Esophagus squamous epithelium (tissue), 5 donors: ENCODE data around the gene TMEM81. TPM values are rescaled to one million over a fixed set of nuclear protein-coding genes. Genes with fewer than 3 reads are reported as not detected.

Experiments used
- DNase-seq: peaks from one replicate; lab custom pipeline; 2025; lab: John Stamatoyannopoulos, UW
- H3K27ac ChIP-seq, 4 donors: fragments of 200-600 bp; sonication (generic); one replicate each; pipeline ENCODE4 v1.5.1; 2016 to 2019; ENCODE audit warnings: mild to moderate bottlenecking in 1 of 4
- H3K27me3 ChIP-seq, 4 donors: fragments of 200-600 bp; sonication (generic); 1 replicate in 3 of 4; 2 replicates in 1 of 4; pipeline versions ENCODE4 v1.5.1 to v1.6.0; 2017 to 2021; ENCODE audit warnings: antibody characterized with exemption in 1 of 4
- H3K36me3 ChIP-seq, 3 donors: fragments of 200-600 bp; sonication (generic); one replicate each; pipeline ENCODE4 v1.5.1; 2016 to 2019
- H3K4me1 ChIP-seq, 3 donors: fragments of 200-600 bp; sonication (generic); one replicate each; pipeline ENCODE4 v1.5.1; 2017 to 2019
- H3K4me3 ChIP-seq, 4 donors: fragments of 200-600 bp; sonication (generic); 1 replicate in 3 of 4; 2 replicates in 1 of 4; pipeline ENCODE4 v1.5.1; 2016 to 2019; ENCODE audit warnings: mild to moderate bottlenecking in 2 of 4, moderate library complexity in 1 of 4
- H3K9me3 ChIP-seq, 3 donors: fragments of 200-600 bp; sonication (generic); one replicate each; pipeline ENCODE4 v1.5.1; 2016 to 2019
- CTCF ChIP-seq, 6 experiments: fragments of 450-650 bp in 4 of 6; fragments of 200-600 bp in 2 of 6; sonication (generic) in 2 of 6; IDR thresholded peaks; one replicate each; pipeline ENCODE4 v1.5.1; 2016 to 2019; ENCODE audit warnings: antibody characterized with exemption in 6 of 6, mild to moderate bottlenecking in 4 of 6, moderate library complexity in 4 of 6
- POLR2A ChIP-seq, 4 donors: fragments of 450-650 bp; IDR thresholded peaks; one replicate each; pipeline ENCODE4 v1.6.1; 2017; ENCODE audit warnings: antibody characterized with exemption in 4 of 4, mild to moderate bottlenecking in 4 of 4, moderate library complexity in 3 of 4
- WGBS, 2 donors: methylation state at CpG; one replicate each; pipeline ENCODE4 v1.1.5; 2018; 5-methylcytosine and 5-hydroxymethylcytosine counted together
- intact Hi-C: fragments of 100-400 bp; cut with DNase I; formaldehyde crosslinking; loops from one replicate; pipeline ENCODE4 v1.15.0; 2022
- total RNA-seq, 4 donors: library from RNA; depleted of rRNA; stranded (reverse); fragments of >200 nt; gene quantifications; one replicate each; pipeline ENCODE4 v1.1.0, GENCODE V29; 2016
- donor health status: DM: yes; HTN: yes; CAD: no.

TMEM81 gene
- total RNA-seq, 4 donors from 2014 or later: 1.4 to 2.2 (median 1.8) TPM

- intact Hi-C loops: no loop called here
- Histone ChIP-seq H3K4me3 (no peak overlapping the region), H3K27ac (no peak overlapping the region), H3K27me3 (peaks cover 4 to 91% (median 8%) of the 10 kb centered on the region in 4 donors), H3K4me1 (peaks cover 0 to 10% (median 0%) of the 10 kb centered on the region in 3 donors), H3K9me3 (no peaks in the 10 kb centered on the region), H3K36me3 (no peaks in the 10 kb centered on the region)
- 45% methylated on average over 3 of the region's 4 CpGs; no CpG with 5 or more reads in 1 of the 2 donors for WGBS, 2 donors
- DNase-seq: no peak
- TF ChIP-seq CTCF (IDR thresholded peaks at IDR 0.05): no peak
- TF ChIP-seq POLR2A (IDR thresholded peaks at IDR 0.05): no peak
These were observed 37.4 kb downstream of the TMEM81 start for GRCh38 chr1:205046870-205047269.

DNA sequence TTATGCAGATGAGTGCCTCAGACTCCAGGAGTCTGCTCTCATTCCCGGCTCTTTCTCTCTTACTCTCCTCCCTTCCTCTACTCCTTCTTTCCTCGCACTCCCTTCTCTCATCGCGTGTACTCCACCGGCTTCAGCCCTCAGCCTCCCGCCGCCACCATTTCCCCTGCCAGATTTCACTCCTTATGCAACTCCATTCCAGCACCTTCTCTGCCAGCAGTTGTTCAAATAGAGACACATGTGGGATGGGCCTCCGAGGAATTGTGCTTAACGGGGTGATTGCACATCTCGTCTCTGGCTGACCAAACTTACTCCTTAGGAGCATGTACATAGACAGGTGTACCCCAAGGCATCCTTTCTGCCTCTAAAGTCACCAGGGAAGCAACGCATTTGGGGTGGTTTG lies 39.1 kb downstream of the TMEM81 start:
- TF ChIP-seq POLR2A (IDR thresholded peaks at IDR 0.05) (no peak), CTCF (IDR thresholded peaks at IDR 0.05) (no peak)
- no peak overlapping the region for H3K27ac ChIP-seq
- H3K4me1 ChIP-seq: peaks cover 0 to 10% (median 0%) of the 10 kb centered on the region in 3 donors
- peaks cover 4 to 98% (median 8%) of the 10 kb centered on the region in 4 donors for H3K27me3 ChIP-seq
- H3K36me3 ChIP-seq: no peaks in the 10 kb centered on the region
- WGBS, 2 donors: 33 to 34% methylated on average over 11 of the region's 11 CpGs
- intact Hi-C loops: no loop called here
- no peaks in the 10 kb centered on the region for H3K9me3 ChIP-seq
- H3K4me3 ChIP-seq: no peak overlapping the region
- DNase-seq: no peak

DNA sequence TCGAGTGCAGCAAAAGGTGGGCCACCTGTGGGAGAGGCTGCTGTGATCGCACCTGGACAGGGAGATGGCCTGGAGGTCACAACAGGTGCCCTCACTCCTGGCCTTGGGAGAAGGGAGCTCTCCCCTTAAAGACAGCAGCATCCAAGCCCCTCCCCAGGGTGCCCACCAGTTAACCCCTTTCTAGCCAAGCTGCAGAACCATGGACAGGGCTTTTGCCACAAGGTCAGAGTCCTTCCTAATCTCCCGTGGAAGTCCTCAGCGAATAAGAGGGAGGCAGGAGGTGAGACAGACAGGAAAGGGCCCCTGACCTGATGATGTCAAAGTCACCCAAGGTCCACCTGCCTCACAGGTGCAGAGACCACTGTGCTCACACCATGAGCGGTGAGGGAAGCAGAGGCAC lies 39.5 kb downstream of the TMEM81 start:
- WGBS, 2 donors: 46 to 50% methylated on average over 1 to 3 of the region's 5 CpGs
- TF ChIP-seq CTCF (IDR thresholded peaks at IDR 0.05): no peak
- TF ChIP-seq POLR2A (IDR thresholded peaks at IDR 0.05): no peak
- no peak overlapping the region for H3K4me3 ChIP-seq
- H3K27ac ChIP-seq: no peak overlapping the region
- no peak for DNase-seq
- H3K4me1 ChIP-seq: peaks cover 0 to 10% (median 0%) of the 10 kb centered on the region in 3 donors
- H3K36me3 ChIP-seq: no peaks in the 10 kb centered on the region
- H3K27me3 ChIP-seq: peaks cover 4 to 99% (median 8%) of the 10 kb centered on the region in 4 donors
- H3K9me3 ChIP-seq: no peaks in the 10 kb centered on the region
- intact Hi-C loops: no loop called here

DNA sequence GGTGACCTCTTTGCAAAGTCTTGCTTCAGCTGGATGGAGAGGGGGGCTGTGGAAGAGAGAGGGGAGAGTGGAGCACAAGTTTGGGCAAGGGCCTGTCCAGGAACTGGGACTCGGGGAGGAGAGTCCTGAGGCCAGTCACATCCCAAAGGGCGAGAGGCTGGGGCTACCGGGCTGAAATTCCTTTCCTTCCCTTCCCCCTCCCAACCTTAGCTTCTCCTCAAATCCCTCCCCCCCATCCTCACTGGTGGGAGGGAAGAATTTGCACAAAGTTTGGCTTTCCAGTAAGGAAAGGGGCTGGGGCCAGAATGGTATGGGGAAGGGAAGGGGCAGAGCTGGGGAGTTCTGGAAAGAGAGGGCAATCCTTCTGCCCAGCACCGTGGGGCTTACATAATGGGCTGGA lies 40.4 kb downstream of the TMEM81 start:
- no peaks in the 10 kb centered on the region for H3K36me3 ChIP-seq
- intact Hi-C loops: no loop called here
- DNase-seq: no peak
- WGBS, 2 donors: 33 to 47% methylated on average over 1 to 3 of the region's 4 CpGs
- H3K4me3 ChIP-seq: no peak overlapping the region
- H3K27ac ChIP-seq: no peak overlapping the region
- TF ChIP-seq POLR2A (IDR thresholded peaks at IDR 0.05): no peak
- peaks cover 4 to 100% (median 8%) of the 10 kb centered on the region in 4 donors for H3K27me3 ChIP-seq
- no peaks in the 10 kb centered on the region for H3K9me3 ChIP-seq
- H3K4me1 ChIP-seq: peaks cover 0 to 10% (median 0%) of the 10 kb centered on the region in 3 donors

DNA sequence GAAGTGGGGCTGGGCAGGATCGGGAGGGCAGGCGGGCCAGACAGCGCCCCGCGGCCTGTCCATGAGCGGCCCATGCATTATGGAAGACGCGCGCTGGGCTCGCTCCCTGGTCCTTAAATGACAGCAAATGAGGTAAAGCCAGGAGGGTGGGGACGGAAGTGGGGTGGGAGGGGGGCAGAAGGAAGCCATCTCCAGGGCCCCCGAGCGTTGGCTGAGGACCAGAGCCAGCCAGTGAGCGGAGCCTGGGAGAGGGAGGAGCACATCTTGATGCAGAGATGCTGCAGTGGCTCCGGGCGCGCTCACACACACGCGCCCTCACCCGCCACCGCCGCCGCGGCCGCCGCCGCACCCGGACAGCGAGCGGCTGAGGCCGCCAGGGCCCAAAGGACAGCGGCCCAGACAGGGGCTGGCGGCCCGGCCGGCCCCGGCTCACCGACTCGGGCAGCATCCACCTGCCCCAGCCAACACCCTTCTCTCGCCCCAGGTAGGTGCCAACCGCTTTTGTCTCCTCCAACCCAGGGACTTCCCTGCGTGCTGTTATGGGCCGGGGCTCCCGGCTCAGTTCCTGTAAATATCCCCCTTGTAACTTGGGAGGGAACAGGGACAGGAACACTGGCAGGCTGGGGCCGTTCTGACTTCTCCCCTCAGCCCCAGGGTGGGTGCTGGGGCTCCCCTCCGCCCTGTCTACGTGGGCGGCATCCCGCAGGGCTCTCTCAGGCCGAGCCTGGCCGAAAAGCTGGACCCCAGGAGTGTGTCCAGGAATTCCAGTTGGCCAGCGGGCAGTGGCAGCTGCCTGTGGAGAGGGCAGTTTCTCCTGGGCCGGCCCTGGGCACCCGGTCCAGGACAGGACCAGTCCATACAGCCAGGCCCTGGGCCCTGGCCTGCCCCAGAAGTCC lies 41.1 kb downstream of the TMEM81 start, which contains the start of gene CNTN2:
Gene CNTN2 (plus strand): TSS at position 302 of the 896 bp plus-strand sequence. CDS start 9,974 bp downstream, outside the sequence.
- TF ChIP-seq POLR2A (IDR thresholded peaks at IDR 0.05) (no peak), CTCF (IDR thresholded peaks at IDR 0.05) (no peak)

More for the DNA sequence above, 41.1 kb downstream of the TMEM81 start, which contains the start of gene CNTN2:
- peaks cover 0 to 10% (median 0%) of the 10 kb centered on the region in 3 donors for H3K4me1 ChIP-seq
- no peak for DNase-seq
- H3K9me3 ChIP-seq: no peaks in the 10 kb centered on the region
- 0 to 3% methylated on average over 1 to 8 of the region's 53 CpGs for WGBS, 2 donors
- intact Hi-C loops: no loop called here
- peak within 1 kb of the TSS in 2 of 4 donors; percentile 5 to 12 for H3K4me3 ChIP-seq
- no peak within 1 kb of the TSS for H3K27ac ChIP-seq
- peaks cover 4 to 98% (median 8%) of the 10 kb centered on the region in 4 donors for H3K27me3 ChIP-seq
- H3K36me3 ChIP-seq: no peaks in the 10 kb centered on the region
